Measurements from ENCODE around the gene GPR35. TPM values are rescaled to one million over a fixed set of nuclear protein-coding genes. Genes with fewer than 3 reads are reported as not detected.
A peak's percentile ranks its signal among the peaks of the same experiment; 100 is the strongest.

The GPR35 gene
- total and polyA plus RNA-seq, 4 donors = 0.30 to 2.4 (median 0.44) TPM

DNA sequence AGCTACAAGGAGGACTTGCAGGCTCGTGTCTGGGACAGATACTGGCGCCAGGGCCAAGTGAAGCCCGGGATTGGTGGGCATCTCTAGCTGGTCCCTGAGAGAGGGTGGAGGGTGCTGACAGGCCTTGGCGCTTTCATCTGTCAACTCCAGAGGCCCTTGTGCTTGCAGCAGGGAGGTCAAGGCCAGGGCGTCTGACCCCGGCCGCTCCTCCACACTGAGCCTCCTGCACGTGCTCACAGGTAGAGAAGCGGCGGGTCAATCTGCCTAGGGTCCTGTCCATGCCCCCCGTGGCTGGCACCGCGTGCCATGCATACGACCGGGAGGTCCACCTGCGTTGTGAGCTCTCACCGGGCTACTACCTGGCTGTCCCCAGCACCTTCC lies 29.2 kb upstream of the GPR35 start:
- TF ChIP-seq GABPA (IDR thresholded peaks at IDR 0.05 in 1 of 2, conservative IDR thresholded peaks at IDR 0.05 in 1 of 2) = no peak
- peaks cover 0 to 14% (median 6%) of the 10 kb centered on the region in 4 donors for H3K36me3 ChIP-seq (ENCODE audit: control insufficient read depth in 4 of 4, insufficient read depth in 3 of 4, low read depth in 1 of 4, low read length in 3 of 4)
- H3K27ac ChIP-seq (ENCODE audit: low read depth in 1 of 2, low read length in 2 of 2) = no peak overlapping the region
- H3K9me3 ChIP-seq (ENCODE audit: control insufficient read depth in 4 of 4, low read length in 3 of 4) = no peaks in the 10 kb centered on the region
- peaks cover 9 to 20% (median 17%) of the 10 kb centered on the region in 4 donors for H3K4me1 ChIP-seq (ENCODE audit: control insufficient read depth in 4 of 4, insufficient read depth in 4 of 4, low read length in 3 of 4)
- H3K27me3 ChIP-seq (ENCODE audit: control insufficient read depth in 4 of 4, insufficient read depth in 4 of 4, low read length in 3 of 4) = no peaks in the 10 kb centered on the region
- DNase-seq (ENCODE audit: low spot score) = no peak
- 80% methylated on average over 17 of the region's 17 CpGs for WGBS
- no peak overlapping the region for H3K9ac ChIP-seq (ENCODE audit: low read depth in 1 of 2, low read length in 2 of 2)
- H3K4me3 ChIP-seq (ENCODE audit: low read depth in 1 of 3, low read length in 3 of 3) = no peak overlapping the region

DNA sequence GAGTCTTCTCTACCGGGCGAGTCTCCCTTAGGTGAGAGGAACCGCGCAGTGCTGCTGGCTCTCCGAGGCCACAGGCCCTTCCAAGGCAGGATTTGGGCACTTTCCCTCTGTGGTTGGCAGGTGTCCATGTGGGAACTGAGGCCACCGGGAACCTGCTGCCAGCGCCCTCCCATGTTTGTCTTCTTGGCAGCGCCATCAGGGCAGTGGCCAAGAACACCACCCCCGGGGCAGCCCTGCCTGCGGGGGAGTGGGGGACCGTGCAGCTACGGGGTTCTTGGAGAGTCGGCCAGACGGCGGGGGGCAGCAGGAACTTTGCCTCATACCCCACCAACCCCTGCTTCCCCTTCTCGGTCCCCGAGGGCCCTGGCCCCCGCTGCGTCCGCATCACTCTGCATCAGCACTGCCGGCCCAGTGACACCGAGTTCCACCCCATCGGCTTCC lies 28.8 kb upstream of the GPR35 start:
- Histone ChIP-seq H3K27me3 (ENCODE audit: control insufficient read depth in 4 of 4, insufficient read depth in 4 of 4, low read length in 3 of 4) (no peaks in the 10 kb centered on the region), H3K4me3 (ENCODE audit: low read depth in 1 of 3, low read length in 3 of 3) (no peak overlapping the region), H3K4me1 (ENCODE audit: control insufficient read depth in 4 of 4, insufficient read depth in 4 of 4, low read length in 3 of 4) (peaks cover 9 to 20% (median 17%) of the 10 kb centered on the region in 4 donors), H3K9ac (ENCODE audit: low read depth in 1 of 2, low read length in 2 of 2) (no peak overlapping the region), H3K36me3 (ENCODE audit: control insufficient read depth in 4 of 4, insufficient read depth in 3 of 4, low read depth in 1 of 4, low read length in 3 of 4) (peaks cover 0 to 13% (median 4%) of the 10 kb centered on the region in 4 donors), H3K27ac (ENCODE audit: low read depth in 1 of 2, low read length in 2 of 2) (no peak overlapping the region), H3K9me3 (ENCODE audit: control insufficient read depth in 4 of 4, low read length in 3 of 4) (no peaks in the 10 kb centered on the region)
- no peak for DNase-seq (ENCODE audit: low spot score)
- WGBS = 58% methylated on average over 23 of the region's 23 CpGs
- TF ChIP-seq SP1 (IDR thresholded peaks at IDR 0.05) = no peak
- peak in 1 of 2 donors; percentile 40 for TF ChIP-seq EGR1 (IDR thresholded peaks at IDR 0.05; ENCODE audit: low read depth in 2 of 2)

DNA sequence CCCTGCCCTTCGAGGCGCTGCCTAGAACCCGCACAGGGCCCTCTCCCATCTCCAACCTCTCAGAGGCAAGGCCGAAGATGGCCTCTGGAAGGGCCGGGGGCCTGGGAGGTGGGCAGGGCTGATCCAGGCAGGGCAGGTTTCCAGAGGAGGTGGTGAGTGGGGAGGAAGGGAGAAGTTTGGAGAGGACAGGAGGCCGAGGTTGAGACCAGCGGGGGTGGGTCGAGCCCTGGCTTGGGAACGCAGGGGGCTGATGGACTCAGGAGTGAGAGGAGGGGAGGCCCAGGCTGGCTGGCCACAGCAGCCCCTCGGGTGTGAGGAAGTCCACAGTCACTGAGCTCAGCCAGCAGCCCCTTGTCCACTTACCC lies 28.2 kb upstream of the GPR35 start:
- WGBS = 95% methylated on average over 10 of the region's 10 CpGs
- DNase-seq (ENCODE audit: low spot score) = no peak

DNA sequence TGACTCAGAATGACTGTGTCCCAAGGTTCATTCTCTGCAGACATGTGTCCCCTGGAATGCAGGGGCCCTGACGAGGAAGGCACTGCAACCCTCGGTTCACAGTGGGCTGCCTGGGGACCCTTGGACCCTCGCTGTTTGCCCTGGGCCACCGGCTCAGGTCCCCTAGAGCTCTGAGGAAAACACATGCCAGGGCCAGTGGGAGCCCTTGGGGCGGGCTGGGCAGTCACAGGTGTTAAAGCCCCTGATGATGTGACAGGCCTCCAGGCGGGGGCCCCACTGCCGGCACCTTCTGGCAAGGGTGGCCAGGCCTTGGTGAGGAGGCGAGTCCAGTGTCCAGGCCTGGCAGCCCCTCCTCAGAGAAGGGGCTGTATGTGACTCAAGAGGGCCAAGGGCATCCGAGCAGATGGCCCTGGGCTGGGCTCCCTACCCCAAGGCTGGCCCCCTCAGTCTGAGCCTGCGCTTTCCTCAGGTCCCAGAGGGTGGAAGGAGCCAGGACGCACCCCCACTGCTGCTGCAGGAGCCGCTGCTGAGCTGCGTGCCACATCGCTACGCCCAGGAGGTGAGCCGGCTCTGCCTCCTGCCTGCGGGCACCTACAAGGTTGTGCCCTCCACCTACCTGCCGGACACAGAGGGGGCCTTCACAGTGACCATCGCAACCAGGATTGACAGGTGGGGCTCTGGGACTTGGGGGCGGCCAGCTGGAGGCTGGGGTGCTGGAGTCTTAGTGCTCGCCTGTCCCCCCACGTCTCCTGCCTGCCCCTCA lies 27.7 kb upstream of the GPR35 start:
- DNase-seq (ENCODE audit: low spot score) = no peak
- 93% methylated on average over 22 of the region's 22 CpGs for WGBS
- H3K9me3 ChIP-seq (ENCODE audit: control insufficient read depth in 4 of 4, low read length in 3 of 4) = no peaks in the 10 kb centered on the region
- H3K36me3 ChIP-seq (ENCODE audit: control insufficient read depth in 4 of 4, insufficient read depth in 3 of 4, low read depth in 1 of 4, low read length in 3 of 4) = peaks cover 0 to 11% (median 3%) of the 10 kb centered on the region in 4 donors
- H3K27me3 ChIP-seq (ENCODE audit: control insufficient read depth in 4 of 4, insufficient read depth in 4 of 4, low read length in 3 of 4) = no peaks in the 10 kb centered on the region
- no peak overlapping the region for H3K27ac ChIP-seq (ENCODE audit: low read depth in 1 of 2, low read length in 2 of 2)
- H3K9ac ChIP-seq (ENCODE audit: low read depth in 1 of 2, low read length in 2 of 2) = no peak overlapping the region
- no peak overlapping the region for H3K4me3 ChIP-seq (ENCODE audit: low read depth in 1 of 3, low read length in 3 of 3)
- peaks cover 9 to 20% (median 17%) of the 10 kb centered on the region in 4 donors for H3K4me1 ChIP-seq (ENCODE audit: control insufficient read depth in 4 of 4, insufficient read depth in 4 of 4, low read length in 3 of 4)
- TF ChIP-seq YY1 (IDR thresholded peaks at IDR 0.05) (no peak), RAD21 (IDR thresholded peaks at IDR 0.05) (no peak), TAF1 (conservative IDR thresholded peaks at IDR 0.05) (no peak), GABPA (IDR thresholded peaks at IDR 0.05 in 1 of 2, conservative IDR thresholded peaks at IDR 0.05 in 1 of 2) (no peak), HNF4A (conservative IDR thresholded peaks at IDR 0.05) (no peak), EGR1 (IDR thresholded peaks at IDR 0.05; ENCODE audit: low read depth in 2 of 2) (no peak), SP1 (IDR thresholded peaks at IDR 0.05) (no peak), FOXA2 (IDR thresholded peaks at IDR 0.05) (no peak)
- TF ChIP-seq, protein P1, sequence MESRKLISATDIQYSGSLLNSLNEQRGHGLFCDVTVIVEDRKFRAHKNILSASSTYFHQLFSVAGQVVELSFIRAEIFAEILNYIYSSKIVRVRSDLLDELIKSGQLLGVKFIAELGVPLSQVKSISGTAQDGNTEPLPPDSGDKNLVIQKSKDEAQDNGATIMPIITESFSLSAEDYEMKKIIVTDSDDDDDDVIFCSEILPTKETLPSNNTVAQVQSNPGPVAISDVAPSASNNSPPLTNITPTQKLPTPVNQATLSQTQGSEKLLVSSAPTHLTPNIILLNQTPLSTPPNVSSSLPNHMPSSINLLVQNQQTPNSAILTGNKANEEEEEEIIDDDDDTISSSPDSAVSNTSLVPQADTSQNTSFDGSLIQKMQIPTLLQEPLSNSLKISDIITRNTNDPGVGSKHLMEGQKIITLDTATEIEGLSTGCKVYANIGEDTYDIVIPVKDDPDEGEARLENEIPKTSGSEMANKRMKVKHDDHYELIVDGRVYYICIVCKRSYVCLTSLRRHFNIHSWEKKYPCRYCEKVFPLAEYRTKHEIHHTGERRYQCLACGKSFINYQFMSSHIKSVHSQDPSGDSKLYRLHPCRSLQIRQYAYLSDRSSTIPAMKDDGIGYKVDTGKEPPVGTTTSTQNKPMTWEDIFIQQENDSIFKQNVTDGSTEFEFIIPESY (IDR thresholded peaks at IDR 0.05) = no peak
- TF ChIP-seq, protein P2, sequence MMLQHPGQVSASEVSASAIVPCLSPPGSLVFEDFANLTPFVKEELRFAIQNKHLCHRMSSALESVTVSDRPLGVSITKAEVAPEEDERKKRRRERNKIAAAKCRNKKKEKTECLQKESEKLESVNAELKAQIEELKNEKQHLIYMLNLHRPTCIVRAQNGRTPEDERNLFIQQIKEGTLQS (IDR thresholded peaks at IDR 0.05) = no peak
- TF ChIP-seq, protein P3, sequence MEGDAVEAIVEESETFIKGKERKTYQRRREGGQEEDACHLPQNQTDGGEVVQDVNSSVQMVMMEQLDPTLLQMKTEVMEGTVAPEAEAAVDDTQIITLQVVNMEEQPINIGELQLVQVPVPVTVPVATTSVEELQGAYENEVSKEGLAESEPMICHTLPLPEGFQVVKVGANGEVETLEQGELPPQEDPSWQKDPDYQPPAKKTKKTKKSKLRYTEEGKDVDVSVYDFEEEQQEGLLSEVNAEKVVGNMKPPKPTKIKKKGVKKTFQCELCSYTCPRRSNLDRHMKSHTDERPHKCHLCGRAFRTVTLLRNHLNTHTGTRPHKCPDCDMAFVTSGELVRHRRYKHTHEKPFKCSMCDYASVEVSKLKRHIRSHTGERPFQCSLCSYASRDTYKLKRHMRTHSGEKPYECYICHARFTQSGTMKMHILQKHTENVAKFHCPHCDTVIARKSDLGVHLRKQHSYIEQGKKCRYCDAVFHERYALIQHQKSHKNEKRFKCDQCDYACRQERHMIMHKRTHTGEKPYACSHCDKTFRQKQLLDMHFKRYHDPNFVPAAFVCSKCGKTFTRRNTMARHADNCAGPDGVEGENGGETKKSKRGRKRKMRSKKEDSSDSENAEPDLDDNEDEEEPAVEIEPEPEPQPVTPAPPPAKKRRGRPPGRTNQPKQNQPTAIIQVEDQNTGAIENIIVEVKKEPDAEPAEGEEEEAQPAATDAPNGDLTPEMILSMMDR (IDR thresholded peaks at IDR 0.05; ENCODE audit: low read depth, low read length, missing input control) = no peak

More for the DNA sequence above, 28.2 kb upstream of the GPR35 start:
- Histone ChIP-seq H3K36me3 (ENCODE audit: control insufficient read depth in 4 of 4, insufficient read depth in 3 of 4, low read depth in 1 of 4, low read length in 3 of 4) (peaks cover 0 to 11% (median 3%) of the 10 kb centered on the region in 4 donors), H3K4me3 (ENCODE audit: low read depth in 1 of 3, low read length in 3 of 3) (no peak overlapping the region), H3K4me1 (ENCODE audit: control insufficient read depth in 4 of 4, insufficient read depth in 4 of 4, low read length in 3 of 4) (peaks cover 9 to 20% (median 17%) of the 10 kb centered on the region in 4 donors), H3K9me3 (ENCODE audit: control insufficient read depth in 4 of 4, low read length in 3 of 4) (no peaks in the 10 kb centered on the region), H3K27ac (ENCODE audit: low read depth in 1 of 2, low read length in 2 of 2) (no peak overlapping the region), H3K27me3 (ENCODE audit: control insufficient read depth in 4 of 4, insufficient read depth in 4 of 4, low read length in 3 of 4) (no peaks in the 10 kb centered on the region), H3K9ac (ENCODE audit: low read depth in 1 of 2, low read length in 2 of 2) (no peak overlapping the region)
- TF ChIP-seq YY1 (IDR thresholded peaks at IDR 0.05) (no peak), GABPA (IDR thresholded peaks at IDR 0.05 in 1 of 2, conservative IDR thresholded peaks at IDR 0.05 in 1 of 2) (no peak), HNF4G (IDR thresholded peaks at IDR 0.05) (no peak), FOXA2 (IDR thresholded peaks at IDR 0.05) (no peak), RAD21 (IDR thresholded peaks at IDR 0.05) (no peak), EGR1 (IDR thresholded peaks at IDR 0.05; ENCODE audit: low read depth in 2 of 2) (no peak), TAF1 (conservative IDR thresholded peaks at IDR 0.05) (no peak), RXRA (IDR thresholded peaks at IDR 0.05) (no peak)
- TF ChIP-seq, protein P2 (IDR thresholded peaks at IDR 0.05) = no peak
